NT2/D1 (cell line): ENCODE data around the gene COQ3.

Experiments used
- DNase-seq: peaks from one replicate; pipeline ENCODE4 v3.0.0-alpha.2; 2011; ENCODE audit warnings: low read depth, low spot score
- H3K27me3 ChIP-seq: 2 replicates; pipeline ENCODE4 v1.6.0; 2011; ENCODE audit warnings: mild to moderate bottlenecking; ENCODE audit not compliant: insufficient read length, insufficient read depth
- H3K36me3 ChIP-seq: 2 replicates; pipeline ENCODE4 v1.6.1; 2011; ENCODE audit warnings: mild to moderate bottlenecking, low read length, mixed read lengths; ENCODE audit not compliant: insufficient read depth, insufficient read length
- H3K4me1 ChIP-seq: 2 replicates; pipeline ENCODE4 v1.5.1; 2011; ENCODE audit not compliant: insufficient read depth, insufficient read length
- H3K4me3 ChIP-seq: 2 replicates; pipeline ENCODE4 v1.5.1; 2011; ENCODE audit warnings: low read depth; ENCODE audit not compliant: insufficient read length
- H3K9ac ChIP-seq: 2 replicates; pipeline ENCODE4 v1.6.0; 2011; ENCODE audit warnings: low read depth; ENCODE audit not compliant: insufficient read length
- H3K9me3 ChIP-seq: 2 replicates; pipeline ENCODE4 v1.5.1; 2011; ENCODE audit warnings: mild to moderate bottlenecking, low read length; ENCODE audit not compliant: insufficient read depth
- SUZ12 ChIP-seq: IDR thresholded peaks from 2 replicates; pipeline ENCODE4 v1.6.1; 2011; ENCODE audit not compliant: insufficient read length, insufficient read depth; ENCODE audit errors: extremely low read depth
- YY1 ChIP-seq: IDR thresholded peaks from 2 replicates; pipeline ENCODE4 v1.6.1; 2011; ENCODE audit not compliant: insufficient read length, insufficient read depth
- ZNF274 ChIP-seq: IDR thresholded peaks from 2 replicates; pipeline ENCODE4 v1.6.1; 2011; ENCODE audit warnings: mild to moderate bottlenecking, low read depth, low read length

COQ3 gene

GRCh38 chr6:99331531-99331930, 62.5 kb downstream of the COQ3 start:
- Histone ChIP-seq H3K4me3 (no peak overlapping the region), H3K36me3 (no peaks in the 10 kb centered on the region), H3K27me3 (no peaks in the 10 kb centered on the region), H3K9ac (no peak overlapping the region), H3K9me3 (no peaks in the 10 kb centered on the region), H3K4me1 (no peaks in the 10 kb centered on the region)
- TF ChIP-seq YY1 (no peak), SUZ12 (no peak), ZNF274 (no peak)
- DNase-seq: no peak

GRCh38 chr6:99330159-99330558, 63.8 kb downstream of the COQ3 start:
- Histone ChIP-seq H3K36me3 (no peaks in the 10 kb centered on the region), H3K4me1 (no peaks in the 10 kb centered on the region), H3K9me3 (no peaks in the 10 kb centered on the region), H3K9ac (no peak overlapping the region), H3K4me3 (no peak overlapping the region), H3K27me3 (no peaks in the 10 kb centered on the region)
- TF ChIP-seq SUZ12: no peak
- TF ChIP-seq YY1: no peak
- no peak for TF ChIP-seq ZNF274
- no peak for DNase-seq

- Histone ChIP-seq H3K27me3 (no peaks in the 10 kb centered on the region), H3K4me3 (no peak overlapping the region), H3K4me1 (no peaks in the 10 kb centered on the region), H3K36me3 (peaks cover 15% of the 10 kb centered on the region), H3K9me3 (no peaks in the 10 kb centered on the region), H3K9ac (no peak overlapping the region)
- no peak for DNase-seq
- TF ChIP-seq ZNF274 (no peak), YY1 (no peak), SUZ12 (no peak)
These were observed 69.0 kb downstream of the COQ3 start for GRCh38 chr6:99324996-99325395.
